ENCODE results near the gene GMIP.

GMIP gene

GRCh38 chr19:19649580-19649995 is 6.1 kb upstream of the GMIP start:
- no peak for TF ChIP-seq CTCF (IDR thresholded peaks at IDR 0.05; ENCODE audit: extremely low read depth, missing control alignments)
- DNase-seq (ENCODE audit: low spot score) = no peak

- no peak for TF ChIP-seq CTCF (IDR thresholded peaks at IDR 0.05; ENCODE audit: extremely low read depth, missing control alignments)
- DNase-seq (ENCODE audit: low spot score) = no peak
Measured at GRCh38 chr19:19649155-19649554, 5.7 kb upstream of the GMIP start.

GRCh38 chr19:19647037-19647835 is 3.8 kb upstream of the GMIP start:
- TF ChIP-seq CTCF (IDR thresholded peaks at IDR 0.05; ENCODE audit: extremely low read depth, missing control alignments) = no peak
- DNase-seq (ENCODE audit: low spot score) = no peak

- TF ChIP-seq CTCF (IDR thresholded peaks at IDR 0.05; ENCODE audit: extremely low read depth, missing control alignments) = no peak
- no peak for DNase-seq (ENCODE audit: low spot score)
Measured at GRCh38 chr19:19645233-19645870, 1.9 kb upstream of the GMIP start.

- no peak for TF ChIP-seq CTCF (IDR thresholded peaks at IDR 0.05; ENCODE audit: extremely low read depth, missing control alignments)
- DNase-seq (ENCODE audit: low spot score) = no peak
Measured at GRCh38 chr19:19644054-19644388, 564 bp upstream of the GMIP start.

GRCh38 chr19:19642506-19643157 is 825 bp downstream of the GMIP start:
- no peak for TF ChIP-seq CTCF (IDR thresholded peaks at IDR 0.05; ENCODE audit: extremely low read depth, missing control alignments)
- DNase-seq (ENCODE audit: low spot score) = peak; percentile 83
